ENCODE results near the gene KLHL35.

DNA sequence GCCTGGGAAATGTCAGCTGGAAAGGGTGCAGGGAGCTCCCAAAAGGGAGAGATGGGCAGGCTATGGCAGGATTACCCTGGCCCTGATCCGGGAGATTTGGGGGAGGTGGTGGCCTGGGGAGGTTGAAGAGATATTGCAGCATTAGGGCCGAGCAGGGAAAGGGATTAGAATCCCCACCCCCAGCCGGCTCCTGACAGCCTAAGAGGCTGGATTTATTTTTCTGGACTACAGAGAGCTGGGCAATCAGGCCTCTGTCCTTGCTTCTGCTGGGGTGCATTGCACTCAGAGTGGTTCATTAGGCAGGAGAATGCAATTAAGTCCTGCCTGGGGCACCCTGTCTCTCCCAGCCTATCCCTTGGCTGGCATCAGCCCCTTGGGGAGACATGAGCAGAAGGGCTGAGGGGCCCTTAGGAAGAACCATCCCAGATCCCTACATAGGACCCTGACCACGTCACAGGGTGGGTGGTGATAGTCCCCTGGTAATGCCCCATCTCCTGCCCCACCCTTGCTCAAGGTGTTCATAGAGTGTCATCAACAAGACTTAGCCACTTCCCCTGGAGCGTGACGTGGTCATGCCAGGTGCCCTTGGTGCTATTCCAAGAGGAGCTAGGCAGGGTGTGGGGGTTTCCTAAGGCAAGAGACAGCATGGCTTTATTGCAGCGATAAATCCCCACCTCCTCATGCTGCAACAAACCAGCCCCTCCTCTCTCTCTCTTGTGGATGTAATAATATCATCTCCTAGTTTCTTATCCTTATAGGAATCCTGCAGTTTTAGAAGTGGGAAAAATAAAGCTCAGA is 38.4 kb upstream of the KLHL35 start:
- no peak for TF ChIP-seq CTCF (IDR thresholded peaks at IDR 0.05)
- TF ChIP-seq POLR2A (IDR thresholded peaks at IDR 0.05): no peak

Data from uterus (tissue), 2 donors.